NCI-H446 treated with DMSO at 0.1 percent for 48 hours (cell line): ENCODE measurements around the gene PNPLA3.

Source experiments
- DNase-seq: peaks from one replicate; lab custom pipeline; 2025; lab: John Stamatoyannopoulos, UW

PNPLA3 gene

DNA sequence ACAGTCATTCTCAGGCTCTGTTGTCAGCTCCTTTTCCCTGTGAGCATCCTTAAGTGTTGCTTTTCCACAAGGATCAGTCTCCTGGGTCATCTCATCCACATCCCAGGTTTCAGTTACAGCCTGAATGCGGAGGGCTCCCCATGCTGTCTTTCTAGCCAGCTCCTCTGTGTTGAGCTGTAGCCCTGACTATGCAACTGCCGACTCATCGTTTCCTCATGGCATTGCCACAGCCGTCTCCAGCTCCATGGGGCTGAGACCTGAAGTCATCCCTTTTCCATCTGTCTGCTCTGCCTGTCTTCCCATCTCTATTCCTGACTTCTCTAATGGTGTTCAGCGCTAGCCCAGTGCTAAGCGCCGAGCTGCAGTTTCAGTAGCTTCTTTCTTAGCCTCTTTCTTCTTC, 43.5 kb downstream of the PNPLA3 start:
- no peak for DNase-seq

DNA sequence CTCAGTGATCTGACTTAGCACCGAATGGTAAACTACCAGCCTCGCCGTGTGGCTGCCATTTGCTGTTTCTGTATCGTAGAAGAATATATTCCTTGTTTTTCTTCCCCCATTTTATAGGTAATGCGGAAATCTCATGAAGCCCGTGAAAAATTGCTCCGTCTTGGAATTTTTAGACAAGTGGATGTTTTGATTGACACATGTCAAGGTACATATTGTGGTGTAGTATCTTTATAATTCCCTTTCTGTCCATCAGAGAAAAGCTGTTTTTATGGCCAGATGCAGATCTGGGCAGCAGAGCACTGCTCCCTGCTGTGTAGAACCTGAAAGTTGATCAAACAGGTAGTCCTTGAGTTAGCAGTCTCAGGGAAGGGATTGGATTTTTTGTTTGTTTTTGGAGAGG, 45.0 kb downstream of the PNPLA3 start:
- DNase-seq: no peak

DNA sequence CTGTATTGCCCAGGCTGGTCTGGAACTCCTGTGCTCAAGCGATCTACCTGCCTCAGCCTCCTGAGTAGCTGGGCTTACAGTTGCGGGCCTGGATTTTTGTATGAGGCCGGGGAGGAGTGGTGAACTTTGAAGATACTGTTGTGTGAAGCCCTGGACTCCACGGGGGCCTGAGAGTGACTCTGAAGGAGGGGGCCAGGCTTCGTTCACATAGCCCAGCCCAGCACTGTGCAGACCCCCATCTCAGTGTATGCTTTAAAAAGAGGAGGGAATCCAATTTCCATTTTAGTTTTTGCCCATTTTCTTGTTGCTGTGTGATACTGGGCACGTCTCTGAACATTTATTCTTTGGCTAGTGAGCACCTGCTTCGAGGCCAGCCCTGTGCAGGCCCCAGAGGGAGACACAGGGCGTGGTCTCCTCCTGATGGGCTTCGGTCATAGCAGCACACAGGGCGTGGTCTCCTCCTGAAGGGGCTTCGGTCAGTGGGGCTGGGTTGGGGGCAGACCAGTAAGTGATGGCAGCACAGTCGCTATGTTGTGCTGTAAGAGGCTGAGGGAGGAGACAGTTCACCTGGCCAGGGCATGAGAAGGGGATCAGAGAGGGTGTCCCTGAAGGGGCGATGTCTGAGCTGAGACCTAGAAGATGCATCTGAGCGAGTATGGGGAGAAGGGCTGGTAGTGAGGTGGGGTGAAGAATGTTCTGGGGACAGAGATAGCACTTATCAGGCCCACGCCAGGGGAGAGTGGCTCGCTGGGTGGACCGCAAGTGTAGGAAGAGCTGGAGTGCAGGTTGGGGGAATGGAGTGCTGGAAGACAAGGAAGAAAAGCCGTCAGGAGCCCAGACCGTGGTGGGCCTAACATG, 45.6 kb downstream of the PNPLA3 start:
- DNase-seq: no peak

DNA sequence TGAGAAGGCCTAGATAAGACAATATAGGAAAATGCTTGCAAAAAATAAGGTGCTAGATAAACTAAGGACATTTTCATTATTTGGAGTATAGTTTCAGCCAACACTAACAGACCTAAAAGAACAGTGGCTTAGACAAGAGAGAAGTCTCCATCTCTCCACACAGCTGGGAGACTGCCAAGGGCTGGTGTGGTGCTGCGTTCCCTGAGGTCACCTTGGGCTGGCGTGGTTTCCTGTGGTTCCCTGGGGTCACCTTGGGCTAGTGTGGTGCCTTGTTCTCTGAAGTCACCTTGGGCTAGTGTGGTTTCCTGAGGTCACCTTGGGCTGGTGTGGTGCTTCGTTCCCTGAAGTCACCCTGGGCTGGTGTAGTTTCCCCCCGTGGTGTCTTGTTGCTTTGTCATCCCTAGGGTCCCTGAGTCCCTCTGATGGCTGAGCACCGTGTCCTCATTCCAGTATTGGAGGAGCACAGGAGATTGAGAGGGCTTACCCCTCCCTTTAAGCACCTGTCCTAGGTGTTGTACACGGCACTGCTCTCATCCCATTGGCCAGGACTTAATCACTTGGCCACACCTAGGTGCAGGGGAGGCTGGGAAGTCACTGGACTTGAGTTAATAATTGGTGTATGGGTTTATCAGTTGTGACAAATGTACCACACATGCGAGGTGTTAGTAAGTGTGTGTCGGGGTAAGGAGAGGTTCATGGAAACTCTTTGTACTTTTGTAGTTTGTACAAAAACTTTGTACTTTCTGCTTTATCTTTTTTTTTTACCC, 46.6 kb downstream of the PNPLA3 start:
- no peak for DNase-seq

DNA sequence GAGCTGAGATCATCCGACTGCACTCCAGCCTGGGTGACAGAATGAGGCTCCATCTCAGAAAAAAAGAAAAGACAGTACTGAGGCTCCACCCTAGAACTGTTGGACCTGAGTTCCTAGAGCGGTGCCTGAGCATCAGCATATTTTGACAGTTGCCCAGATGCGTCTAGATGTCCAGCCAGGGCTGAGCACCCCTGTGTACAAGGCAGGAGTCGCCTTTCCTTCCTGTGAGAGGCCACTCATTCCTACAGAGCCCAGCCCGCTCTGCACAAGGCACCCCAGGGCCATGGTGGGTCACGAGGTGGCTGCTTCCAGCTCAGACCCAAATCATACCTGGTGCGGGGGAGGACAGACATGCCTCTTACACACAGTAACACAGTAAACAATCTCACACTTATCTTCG, 47.5 kb downstream of the PNPLA3 start:
- DNase-seq: no peak

DNA sequence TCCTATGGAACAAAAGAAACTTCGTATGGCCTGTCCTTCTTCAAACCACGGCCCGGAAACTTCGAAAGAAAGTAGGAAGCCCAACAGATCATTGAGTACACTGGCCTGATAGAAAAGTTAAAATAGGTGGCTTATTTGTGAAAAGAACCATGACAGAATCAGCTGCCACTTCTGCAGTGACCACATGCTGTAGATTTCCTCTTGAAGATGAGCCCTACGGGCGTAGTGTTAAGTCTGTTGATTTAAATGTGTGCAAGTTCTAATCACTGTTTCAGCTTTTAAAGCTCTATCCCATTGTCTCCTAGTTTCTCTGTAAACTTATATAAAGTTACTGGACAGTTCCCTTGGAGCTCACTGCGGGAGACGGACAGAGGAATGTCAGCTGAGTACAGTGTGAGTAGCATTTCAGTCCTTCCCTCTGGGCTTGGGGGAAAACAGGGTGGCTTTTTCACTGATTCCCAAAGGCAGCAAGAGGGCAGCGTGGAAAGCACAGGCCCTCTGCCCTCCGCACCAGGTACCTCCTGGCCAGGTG, 49.4 kb downstream of the PNPLA3 start:
- no peak for DNase-seq

DNA sequence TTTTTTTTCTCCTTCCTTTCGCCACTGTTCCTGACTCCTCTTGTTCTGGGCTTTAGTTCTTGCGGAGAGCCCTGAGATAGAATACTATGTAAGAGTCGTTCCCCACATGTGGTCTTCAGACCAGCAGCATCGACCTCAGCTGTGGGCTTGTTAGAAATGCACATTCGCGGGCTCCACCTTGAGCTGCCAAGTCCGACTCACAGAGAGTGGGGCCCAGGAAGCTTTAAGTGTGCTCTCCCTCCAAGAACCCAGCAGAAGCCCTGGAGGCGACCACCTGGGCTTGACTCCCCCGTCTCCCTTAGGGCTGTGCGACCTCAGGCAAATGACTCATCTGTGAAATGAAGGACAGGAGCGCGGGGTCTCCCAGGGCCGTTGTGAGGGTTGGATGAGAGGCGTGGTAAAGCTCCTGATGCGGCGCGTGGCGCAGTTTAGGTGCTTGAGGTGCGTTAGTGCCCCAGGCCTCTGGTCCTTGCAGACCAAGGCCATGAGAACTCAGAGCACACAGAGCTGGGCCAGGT, 50.5 kb downstream of the PNPLA3 start:
- no peak for DNase-seq

DNA sequence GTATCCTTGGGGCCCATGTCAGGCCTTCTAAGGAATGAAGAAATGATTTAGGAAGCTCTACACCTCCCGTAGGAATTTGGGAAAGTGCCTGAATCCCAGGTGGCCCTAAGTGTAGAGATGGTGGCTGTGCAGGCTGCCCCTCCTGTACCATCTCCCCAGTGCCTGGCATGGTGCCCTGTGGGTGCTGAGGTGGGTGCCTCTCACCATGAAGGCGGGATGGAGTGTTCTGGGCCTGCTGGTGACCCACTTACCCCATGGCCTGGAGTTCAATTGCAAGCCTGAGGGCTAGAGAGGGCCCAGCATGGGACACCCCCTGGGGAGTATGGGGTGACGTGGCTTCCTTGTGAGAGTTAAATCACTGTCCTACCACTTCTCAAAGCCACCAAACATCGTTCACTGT, 51.4 kb downstream of the PNPLA3 start:
- DNase-seq: no peak

DNA sequence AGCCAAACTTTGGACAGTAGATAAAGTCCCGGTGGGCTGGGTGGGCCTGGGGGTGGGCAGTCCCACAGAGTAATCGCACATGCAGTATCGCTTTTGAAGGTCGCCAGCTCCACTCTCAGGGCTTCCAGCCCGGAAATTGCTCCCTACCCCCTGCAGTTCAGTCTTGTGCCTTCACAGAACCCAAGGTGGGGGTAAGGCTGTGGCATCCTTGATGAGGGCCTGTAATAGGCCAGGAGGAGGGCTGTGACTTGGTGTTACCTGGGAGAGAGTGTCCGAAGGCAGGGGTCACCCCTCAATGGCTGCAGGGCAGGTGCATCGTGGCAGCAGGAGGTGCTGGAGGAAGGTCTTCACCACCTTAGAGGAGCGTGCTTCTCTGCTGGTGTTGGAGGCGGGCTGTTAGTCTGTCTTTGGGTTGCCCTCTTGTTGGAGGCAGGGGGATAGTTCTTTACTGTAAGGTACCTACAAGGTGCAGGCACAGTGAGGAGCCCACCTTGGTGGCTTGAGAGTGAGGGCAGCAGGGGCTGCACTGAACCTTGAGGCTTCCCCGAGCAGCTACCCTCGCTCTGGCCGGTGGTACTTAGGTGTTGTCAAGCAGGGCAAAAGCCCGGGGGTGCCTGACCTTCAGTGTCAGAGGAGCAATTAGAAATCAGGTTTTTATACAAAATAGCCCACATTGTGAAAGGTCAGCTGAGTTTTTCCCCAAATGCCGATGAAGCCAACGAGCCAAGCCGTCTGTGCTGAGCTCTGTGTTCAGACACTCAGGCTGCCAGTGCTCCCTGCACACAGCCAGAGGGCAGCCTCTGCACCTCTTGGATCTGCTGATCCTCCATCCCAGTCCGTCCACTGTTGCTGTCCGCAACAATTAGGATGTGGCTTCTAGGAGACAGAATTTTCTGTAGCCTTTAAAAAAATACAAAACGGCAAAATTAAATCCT, 53.5 kb downstream of the PNPLA3 start:
- no peak for DNase-seq

DNA sequence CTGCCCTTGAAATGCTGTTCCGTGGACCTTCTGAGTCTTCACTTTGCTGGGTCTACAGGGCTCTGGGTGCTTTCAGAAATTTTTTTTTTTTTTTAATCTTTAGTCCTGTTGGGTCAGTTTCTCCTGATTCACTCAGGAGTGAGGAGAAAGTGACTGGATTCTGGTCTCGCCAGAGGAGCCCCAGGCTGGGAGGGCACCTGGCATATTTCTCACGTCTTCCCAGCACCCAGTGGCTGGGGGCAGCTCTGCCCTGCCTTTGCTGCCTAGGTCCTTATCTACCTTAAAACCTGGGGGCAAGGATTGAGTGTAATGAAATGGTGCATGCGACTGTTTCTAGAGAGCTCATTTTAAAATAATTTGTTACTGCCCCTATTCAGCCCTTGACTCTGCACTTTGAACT, 55.0 kb downstream of the PNPLA3 start:
- no peak for DNase-seq

DNA sequence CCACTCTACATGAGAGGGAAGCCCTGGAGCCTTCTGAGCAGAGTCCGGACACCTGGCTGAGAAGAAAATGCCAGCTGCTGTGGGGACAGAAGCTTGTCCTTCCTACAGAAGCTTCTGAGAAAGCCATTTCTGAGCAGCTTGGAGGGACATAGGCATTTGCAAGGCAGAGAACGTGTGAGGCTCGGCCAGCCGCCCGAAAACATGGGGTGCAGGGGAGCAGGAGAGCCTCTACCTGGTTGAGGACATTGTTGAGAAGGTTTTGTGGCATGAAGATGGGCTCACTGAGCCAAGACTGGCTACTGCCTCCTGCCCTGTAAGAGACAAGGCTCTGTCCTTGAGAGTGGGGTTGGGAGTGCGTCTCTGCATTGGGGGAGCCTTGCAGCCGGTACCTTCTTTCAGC, 57.0 kb downstream of the PNPLA3 start:
- no peak for DNase-seq

DNA sequence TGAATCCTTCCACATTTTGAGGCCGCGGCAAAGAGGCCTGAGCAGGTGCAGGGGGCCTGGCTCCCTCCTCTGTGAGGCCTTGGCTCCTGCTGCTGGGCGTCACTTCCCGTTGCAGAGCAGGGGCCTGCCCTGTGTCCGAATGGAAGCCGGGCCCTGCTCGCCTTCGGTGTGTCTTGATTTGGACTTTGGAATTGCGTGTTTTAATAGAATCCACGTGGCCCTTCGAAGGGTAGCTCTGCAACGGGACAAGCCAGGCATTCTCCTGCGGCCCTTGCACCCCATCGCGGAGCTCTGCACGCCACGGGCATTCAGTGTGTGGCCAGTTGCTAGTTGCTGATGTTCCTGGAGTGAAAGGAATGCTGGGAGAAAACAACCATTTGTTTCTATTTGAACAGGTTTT, 57.4 kb downstream of the PNPLA3 start:
- no peak for DNase-seq

DNA sequence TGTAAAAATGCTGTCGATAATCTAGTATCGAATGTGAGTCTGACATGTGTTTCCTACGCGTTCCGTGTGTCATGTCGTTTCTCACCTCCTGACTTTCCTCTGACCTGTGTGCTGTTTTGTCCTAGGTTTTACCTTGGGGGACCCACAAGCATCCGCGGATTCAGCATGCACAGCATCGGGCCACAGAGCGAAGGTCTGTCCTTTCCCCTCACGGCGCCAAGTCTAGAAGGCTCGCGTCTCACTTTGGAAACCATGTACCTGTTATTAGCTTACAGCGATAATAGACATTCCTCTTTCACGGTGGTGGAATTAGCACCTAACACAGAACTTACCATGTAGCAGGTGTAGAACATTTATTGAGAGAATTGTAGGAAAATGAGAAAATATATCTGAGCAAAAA, 60.2 kb downstream of the PNPLA3 start:
- DNase-seq: no peak

DNA sequence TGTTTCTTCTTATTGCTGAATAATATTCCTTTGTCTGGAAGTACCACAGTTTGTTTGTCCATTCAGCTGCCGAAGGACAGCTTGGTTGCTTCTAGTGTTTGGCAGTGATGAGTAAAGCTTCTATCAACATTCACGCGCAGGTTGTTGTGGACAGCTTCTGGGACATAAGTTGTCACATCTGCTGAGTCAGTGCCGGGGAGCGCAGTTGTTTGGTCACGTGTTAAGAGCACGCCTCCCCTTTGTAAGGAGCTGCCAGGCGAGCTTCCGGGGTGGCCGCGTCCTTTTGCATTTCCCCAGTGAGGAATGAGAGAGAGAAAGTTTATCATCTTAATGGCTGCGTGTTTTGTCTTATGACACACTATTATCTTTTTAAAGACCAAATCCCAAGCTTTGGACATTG, 61.9 kb downstream of the PNPLA3 start:
- DNase-seq: no peak

DNA sequence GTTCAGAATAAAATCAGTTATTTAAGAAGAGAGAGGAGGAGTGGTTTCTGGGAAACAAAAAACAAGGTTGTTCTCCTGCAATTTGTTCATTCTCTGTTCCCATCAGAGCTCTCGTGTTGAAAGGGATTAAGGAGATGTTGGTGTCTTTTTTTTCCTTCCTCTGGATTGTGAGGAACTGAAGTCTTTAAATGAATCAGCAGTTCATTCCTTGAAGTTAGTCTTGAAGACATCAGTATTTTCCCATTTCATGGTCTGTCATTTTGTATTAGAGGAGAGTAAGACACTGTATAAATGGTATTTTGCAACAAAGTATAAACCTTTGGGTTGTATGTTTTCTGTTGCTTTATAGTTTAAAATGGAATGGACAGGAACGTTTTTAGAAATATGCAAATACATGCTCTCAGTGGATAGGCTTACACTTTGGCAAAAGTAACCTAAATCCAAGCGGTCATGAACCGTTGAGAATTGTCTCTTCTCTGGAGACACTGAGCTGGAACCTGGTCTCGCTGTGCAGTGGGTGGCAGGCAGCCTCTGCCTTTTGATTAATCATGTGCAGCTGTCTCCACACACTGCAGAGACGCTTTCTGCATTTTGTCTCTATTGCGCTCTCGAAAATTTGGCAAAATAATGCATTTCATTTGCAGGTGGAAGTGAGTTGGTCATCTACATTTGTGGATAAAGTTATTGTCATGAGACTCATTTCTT, 64.7 kb downstream of the PNPLA3 start:
- DNase-seq: no peak

DNA sequence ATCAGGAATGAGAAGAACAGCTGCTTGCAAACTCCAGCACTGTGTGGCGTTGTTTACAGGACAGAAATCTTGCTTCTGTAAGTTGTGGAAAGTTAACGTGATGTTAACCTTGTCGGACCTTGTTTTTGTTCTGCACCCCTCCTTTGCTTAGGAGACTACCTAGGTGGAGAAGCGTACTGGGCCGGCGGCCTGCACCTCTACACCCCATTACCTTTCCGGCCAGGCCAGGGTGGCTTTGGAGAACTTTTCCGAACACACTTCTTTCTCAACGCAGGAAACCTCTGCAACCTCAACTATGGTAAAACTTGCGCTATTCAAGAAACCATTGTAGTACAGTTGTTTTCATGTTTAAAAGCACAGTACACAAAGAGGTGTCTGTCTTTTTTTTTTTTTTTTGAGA, 65.4 kb downstream of the PNPLA3 start:
- DNase-seq: no peak

DNA sequence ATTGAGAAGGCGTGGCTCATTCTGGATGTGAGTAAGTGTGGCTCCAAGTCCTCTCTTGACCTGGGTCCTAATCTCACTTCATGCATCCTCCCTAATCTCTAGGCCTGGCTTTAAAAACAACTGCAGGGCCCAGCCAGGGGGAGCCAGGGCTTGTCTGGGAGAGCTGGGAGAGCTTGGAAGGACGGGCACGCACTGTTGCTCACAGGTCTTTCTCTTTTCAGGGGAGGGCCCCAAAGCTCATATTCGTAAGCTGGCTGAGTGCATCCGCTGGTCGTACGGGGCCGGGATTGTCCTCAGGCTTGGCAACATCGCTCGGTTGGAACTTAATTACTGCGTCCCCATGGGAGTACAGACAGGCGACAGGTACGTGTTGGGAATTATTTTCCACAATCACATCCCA, 66.4 kb downstream of the PNPLA3 start:
- no peak for DNase-seq

DNA sequence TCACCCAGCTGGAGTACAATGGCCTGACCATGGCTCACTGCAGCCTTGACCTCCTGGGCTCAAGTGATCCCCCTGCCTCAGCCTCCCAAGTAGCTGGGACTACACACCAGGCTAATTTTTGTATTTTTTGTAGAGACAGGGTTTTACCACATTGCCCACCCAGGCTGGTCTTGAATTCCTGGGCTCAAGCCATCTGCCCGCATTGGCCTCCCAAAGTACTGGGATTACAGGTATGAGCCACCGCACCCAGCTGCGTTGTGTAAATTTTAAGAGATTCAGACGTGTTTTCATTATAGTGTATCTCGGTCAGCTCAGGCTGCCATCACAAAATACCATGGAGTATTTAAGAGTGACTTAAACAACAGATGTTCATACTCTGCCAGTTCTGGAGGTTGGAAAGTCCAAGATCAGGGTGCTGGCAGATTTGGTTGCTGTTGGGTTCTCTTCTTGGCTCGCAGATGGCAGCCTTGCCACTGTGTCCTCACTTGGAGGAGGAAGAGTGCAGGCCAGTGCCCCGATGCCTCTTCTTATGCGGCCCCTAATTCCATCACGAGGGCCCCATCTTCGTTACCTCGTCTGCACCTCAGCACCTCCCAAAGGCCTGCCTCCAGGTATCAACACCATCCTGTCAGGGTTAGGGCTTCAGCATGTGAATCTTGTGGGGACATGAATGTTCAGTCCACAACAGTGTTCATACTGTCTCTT, 67.9 kb downstream of the PNPLA3 start:
- DNase-seq: no peak

DNA sequence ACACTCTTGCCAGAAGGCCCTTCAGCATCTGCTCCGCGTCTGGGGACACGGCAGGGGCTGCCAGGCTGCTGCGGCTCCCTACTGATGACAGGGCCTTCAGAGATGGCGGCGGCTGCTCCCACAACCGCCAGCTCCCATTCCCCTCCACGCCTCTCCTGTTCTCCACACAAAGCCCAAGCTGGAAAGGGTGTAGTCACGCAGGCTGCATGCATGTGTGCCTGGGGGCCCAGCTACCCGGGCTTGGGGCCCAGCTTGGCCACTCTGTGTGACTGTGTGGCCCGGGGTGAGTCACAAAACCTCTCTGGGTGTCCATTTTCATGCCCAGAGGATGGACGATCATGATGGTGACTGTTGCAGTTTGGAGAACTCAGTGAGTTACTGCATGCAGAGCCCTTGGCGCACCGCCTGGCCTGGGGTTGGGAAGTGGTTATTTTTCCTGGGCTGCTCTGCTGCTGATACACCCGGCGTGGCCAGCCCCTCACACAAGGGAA, 68.8 kb downstream of the PNPLA3 start:
- DNase-seq: no peak

DNA sequence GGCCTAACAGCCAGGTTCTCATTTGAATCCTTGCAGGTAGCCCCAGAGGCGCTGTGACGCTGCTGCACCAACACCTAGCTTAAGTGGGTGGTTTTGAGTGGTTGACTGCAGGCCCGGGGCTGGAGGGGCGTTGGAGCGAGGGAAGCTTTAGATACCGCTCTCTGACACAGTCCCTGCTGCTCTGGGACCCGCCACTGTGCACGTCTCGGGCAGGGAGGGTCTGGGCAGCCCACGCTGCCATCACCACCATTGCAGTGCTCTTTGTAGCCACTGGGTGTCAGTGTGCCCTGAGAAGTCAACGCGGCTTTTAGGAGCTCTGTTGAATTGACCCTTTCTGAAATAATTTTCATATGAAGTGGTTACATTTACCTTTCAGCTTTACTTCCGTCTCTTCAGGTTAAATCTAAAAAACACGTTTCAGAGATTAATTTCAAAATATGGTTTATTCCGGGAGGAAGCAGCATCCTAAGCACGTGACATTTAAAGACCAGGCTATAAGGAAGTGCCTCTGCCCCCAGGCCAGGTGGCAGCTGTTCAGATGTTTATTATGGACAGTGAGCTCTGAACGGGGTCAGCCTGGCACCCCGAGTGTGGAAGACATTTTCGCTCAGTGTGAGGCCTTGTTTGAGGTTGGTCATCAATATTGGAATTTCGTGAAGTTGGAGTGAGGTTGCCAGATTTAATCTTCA, 69.6 kb downstream of the PNPLA3 start:
- DNase-seq: no peak
